HG02840 (cell line): Measurements from ENCODE around the gene MRTFA.
"Not testable (repeated sequence)": the region's sequence is repeated elsewhere in the genome, so short reads cannot be mapped to it uniquely, and the experiment has no call there.

ENCODE experiments used
- ATAC-seq: cut with Tn5 transposase; IDR thresholded peaks from one replicate; pipeline ENCODE4 v1.9.1; 2021; ENCODE audit warnings: mild to moderate bottlenecking, moderate library complexity, moderate number of reproducible peaks; ENCODE audit not compliant: unreplicated experiment, low FRiP score

Gene MRTFA

GRCh38 chr22:40636380-40637182, at the start of gene MRTFA:
Gene MRTFA (minus strand): TSS chr22:40636719.
- ATAC-seq: peak; percentile 89

DNA sequence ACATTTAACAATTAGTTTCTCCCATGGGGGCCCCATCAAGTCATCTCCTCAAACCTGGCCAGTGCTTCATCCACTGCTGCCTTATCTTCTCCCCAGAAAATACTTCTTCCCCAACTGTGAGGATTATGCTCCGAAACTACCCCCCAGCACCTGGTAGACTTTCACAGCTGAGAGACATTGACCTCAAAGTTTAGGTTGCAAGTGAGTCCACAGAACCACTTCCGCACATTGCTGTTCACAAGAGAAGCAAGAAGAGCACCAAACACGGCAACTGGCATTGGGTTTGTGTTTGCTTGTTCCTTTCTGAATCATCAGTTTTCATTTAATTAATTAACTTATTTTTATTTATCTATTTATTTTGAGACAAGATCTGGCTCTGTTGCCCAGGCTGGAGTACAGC, 48.9 kb upstream of the MRTFA start:
- no peak for ATAC-seq

DNA sequence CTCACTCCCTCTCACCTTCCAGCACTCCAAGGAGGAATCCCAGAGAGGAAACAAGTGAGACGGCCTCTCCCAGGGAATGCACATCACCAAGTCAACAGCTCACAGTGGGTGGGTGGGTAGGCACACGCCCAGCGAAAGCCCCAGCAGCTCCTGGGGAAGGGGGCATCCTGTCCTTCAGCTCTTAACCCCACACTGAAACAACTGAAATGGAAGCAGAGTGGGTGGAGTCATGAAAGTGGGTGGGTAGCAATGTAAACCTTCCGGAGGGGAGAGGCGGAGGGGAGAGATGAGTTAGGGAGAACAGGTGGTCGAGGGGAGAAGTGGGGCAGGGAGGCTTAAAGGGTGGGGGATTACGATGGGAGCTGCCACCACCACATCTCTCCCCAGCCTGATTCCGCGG, 48.2 kb upstream of the MRTFA start:
- no peak for ATAC-seq

GRCh38 chr22:40681451-40681850, 44.9 kb upstream of the MRTFA start:
- no peak for ATAC-seq

DNA sequence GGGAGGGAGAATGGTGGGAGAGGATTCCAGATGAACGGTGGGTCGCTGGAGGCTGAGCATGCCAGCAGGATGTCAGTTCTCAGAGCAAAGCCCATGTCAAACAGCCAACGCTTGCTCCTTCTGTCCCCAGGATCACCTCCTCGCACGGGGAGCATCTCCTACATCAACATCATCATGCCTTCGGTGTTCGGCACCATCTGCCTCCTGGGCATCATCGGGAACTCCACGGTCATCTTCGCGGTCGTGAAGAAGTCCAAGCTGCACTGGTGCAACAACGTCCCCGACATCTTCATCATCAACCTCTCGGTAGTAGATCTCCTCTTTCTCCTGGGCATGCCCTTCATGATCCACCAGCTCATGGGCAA, 44.3 kb upstream of the MRTFA start:
- ATAC-seq: no peak

GRCh38 chr22:40679964-40680818, 43.7 kb upstream of the MRTFA start:
- ATAC-seq: no peak

- no peak for ATAC-seq
Observed at GRCh38 chr22:40679249-40679963, 42.9 kb upstream of the MRTFA start, which contains the start of gene MCHR1. Gene MCHR1 (plus strand): TSS chr22:40679484. CDS start chr22:40679653, 169 bp downstream.

- no peak for ATAC-seq
Observed at GRCh38 chr22:40678493-40679248, 42.2 kb upstream of the MRTFA start.

- no peak for ATAC-seq
Observed at GRCh38 chr22:40676644-40677043, 40.1 kb upstream of the MRTFA start.

DNA sequence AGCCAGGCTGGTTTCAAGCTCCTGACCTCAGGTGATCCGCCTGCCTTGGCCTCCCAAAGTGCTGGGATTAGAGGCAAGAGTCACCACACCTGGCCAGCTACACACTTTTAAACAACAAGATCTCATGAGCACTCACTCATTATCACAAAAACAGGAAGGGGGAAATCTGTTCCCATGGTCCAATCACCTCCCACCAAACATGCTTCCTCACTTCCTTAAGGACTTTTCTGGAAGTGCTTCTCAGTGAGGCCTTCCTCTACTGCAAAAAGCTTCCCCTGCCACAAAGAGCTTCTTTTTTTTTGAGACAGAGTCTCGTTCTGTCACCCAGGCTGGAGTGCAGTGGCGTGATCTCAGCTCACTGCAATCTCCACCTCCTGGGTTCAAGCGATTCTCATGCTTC, 39.6 kb upstream of the MRTFA start:
- ATAC-seq: not testable (repeated sequence)

GRCh38 chr22:40674274-40674673, 37.8 kb upstream of the MRTFA start:
- no peak for ATAC-seq

DNA sequence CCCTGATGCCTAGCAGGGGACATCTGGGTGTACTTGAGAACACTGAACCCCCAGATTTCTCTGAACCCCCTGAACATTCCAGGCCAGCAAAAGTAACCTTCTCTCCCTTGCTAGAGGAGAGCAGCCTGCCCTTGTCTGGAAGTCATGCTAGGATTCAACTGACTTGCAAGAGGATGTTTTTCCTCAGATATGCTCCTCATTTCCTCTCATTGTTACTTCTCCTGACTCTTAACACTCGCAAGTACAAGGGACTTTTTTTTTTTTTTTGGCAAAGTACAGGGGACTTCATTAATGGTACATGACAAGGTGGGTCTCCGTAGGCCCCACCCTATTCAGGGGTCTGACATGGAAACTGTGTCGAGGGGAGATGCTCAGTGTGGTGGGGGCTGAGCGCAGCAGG, 36.5 kb upstream of the MRTFA start:
- no peak for ATAC-seq

GRCh38 chr22:40671796-40672360, 35.4 kb upstream of the MRTFA start:
- no peak for ATAC-seq

DNA sequence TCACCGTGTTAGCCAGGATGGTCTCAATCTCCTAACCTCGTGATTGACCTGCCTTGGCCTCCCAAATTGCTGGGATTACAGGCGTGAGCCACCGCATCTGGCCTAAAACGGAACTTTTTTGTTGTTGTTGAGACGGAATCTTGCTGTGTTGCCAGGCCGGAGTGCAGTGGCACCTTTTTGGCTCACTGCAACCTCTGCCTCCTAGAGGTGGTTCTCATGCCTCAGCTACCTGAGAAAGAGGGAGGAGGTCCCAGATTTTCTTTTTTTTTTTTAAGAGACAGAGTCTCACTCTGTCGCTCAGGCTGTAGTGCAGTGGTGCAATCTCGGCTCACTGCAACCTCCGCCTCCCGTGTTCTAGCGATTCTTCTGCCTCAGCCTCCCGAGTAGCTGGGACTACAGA, 34.9 kb upstream of the MRTFA start:
- no peak for ATAC-seq

- ATAC-seq: no peak
Observed at GRCh38 chr22:40670058-40670457, 33.5 kb upstream of the MRTFA start.

- ATAC-seq: no peak
Observed at GRCh38 chr22:40668611-40669411, 32.3 kb upstream of the MRTFA start.

DNA sequence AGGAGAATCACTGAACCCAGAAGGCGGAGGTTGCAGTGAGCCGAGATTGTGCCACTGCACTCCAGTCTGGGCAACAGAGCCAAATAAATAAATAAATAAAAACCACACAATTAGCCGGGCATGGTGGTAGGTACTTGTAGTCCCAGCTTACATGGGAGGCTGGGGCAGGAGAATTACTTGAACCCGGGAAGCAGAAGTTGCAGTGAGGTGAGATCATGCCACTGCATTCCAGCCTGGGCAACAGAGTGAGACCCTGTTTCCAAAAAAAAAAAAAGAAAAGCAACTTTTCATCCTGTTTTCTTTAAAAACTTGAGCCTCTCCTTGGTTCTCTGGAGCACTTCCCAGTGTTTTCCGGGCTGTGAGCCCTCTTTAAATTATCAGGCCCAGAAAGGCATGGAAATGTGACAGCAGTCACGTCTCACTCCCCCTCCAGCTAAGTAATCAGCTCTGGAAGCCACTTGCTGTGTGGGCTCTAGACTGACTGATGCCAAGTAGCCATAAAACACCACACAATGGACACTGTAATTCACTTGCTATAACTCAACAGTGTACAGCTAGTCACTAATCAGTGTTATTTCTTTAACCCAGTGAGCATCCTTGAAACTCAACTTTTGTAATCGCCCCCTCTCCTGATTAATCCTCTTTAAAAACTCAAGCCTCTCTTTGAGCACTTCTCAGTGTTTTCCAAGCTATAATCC, 29.8 kb upstream of the MRTFA start:
- ATAC-seq: no peak

- no peak for ATAC-seq
Observed at GRCh38 chr22:40665312-40665711, 28.8 kb upstream of the MRTFA start.

DNA sequence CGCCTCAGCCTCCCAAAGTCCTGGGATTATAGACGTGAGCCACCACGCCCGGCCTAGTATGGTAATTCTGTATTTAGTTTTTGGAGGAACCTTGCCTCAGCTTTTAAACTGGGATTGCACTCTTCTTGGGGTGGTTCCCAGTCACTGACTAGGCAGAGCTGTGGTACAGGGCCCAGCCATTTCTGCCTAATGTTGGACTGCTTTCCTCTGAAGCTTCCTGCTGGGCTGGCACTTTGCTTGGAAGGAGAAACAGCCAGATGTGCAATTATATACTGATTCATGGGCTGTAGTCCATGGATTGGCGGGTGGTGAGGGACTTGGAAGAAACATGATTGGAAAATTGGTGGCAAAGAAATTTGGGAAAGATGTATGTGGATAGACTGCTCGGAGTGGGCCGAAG, 25.2 kb upstream of the MRTFA start:
- ATAC-seq: no peak
